Measurements from ENCODE around the gene ASB1.

Gene ASB1

DNA sequence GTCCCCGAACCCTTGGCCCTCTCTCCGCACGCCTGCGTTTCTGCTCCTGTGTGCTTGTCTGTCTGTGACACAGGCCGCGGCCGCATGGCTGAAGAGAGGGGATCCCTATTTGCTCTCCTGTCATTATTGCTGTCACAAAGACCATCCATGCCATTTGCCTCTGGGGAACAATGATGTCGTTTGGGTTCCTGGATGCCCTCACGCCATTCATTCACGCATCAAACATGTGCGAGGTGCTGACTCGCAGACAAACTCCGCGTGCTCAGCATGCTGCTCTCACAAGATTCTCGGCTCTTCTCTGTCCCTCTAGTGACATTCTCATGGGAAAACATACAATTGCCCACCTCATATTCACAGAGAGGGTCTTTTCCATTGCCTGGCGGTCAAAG, 67.8 kb downstream of the ASB1 start:
- no peak for DNase-seq (ENCODE audit: low spot score)

DNA sequence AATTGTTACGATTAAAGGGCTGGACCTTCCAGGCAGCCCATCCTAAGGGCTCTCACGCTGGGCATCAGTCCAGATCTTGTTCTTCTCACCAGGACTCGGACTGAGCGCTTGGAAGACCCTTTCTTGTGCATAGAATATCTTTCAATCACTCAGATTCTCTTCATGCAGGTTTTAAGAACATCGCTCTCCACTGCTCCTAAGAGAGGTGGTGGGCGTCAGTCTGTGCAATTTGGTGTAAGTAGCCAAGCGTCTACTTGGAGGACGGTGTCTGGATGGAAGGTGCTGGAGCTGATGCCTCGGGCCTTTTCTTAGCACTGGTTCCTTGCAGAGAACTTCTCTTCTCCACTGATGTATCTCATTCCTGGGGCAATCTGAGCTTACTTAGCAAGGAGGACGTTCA, 68.7 kb downstream of the ASB1 start:
- no peak for DNase-seq (ENCODE audit: low spot score)

DNA sequence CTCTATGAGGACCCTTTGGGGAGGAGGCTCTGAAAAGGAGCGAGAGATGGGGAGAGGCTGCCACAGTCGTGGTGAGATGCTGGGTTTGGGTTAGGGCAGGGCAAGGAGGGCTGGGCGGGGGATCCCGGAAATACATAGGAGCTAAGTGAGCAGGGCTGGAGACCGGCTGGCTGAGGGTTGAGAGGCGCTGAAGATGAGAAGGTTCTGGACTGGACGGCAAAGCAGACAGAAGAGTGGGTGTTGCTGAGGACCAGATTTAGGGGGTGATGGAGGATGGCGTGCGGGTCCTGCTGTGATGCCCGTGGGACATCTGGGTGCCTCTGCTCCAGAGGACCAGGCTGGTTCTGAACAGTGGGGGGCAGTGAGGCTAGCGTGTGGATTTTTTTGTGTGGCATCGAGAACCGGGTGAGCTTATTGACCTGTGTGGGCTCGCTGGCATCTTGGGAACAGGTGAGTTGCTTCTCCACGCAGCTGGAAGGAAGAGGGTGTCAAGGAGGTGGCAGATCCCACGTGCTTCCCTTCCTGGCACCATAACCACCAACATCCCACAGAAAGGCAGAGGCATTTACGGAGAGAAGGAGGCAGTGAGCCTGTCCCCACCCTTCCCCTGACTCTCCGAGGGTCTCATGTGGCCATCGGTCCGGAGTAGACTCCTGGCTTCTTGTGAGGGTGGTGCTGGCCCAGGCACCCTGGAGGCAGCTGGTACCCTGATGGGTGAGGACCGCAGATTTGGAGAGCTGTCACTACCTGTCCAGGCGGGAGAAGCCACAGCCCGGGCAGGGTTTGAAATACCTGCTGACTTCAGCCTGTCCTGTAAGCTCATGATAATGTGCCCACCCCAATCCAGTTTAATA, 70.3 kb downstream of the ASB1 start:
- no peak for DNase-seq (ENCODE audit: low spot score)

DNA sequence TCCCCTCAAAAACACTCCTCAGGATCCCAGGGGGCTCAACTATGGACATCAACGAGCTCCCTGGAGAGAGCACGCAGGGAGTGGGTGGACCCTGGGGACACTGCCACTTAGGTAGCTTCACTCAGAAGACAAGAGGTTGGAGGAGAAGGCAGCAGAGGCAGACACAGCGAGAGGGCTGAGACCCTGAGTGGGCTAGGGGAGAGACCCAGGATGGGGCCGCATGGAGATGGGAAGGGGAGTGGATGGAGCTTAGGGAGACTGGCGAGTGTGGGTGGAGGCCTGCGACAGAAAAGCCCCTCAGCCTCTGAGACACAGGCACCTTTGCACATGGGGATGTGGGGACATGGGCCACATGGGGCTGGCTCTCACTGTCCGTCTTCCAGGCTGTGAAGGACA, 70.9 kb downstream of the ASB1 start:
- DNase-seq (ENCODE audit: low spot score): no peak

DNA sequence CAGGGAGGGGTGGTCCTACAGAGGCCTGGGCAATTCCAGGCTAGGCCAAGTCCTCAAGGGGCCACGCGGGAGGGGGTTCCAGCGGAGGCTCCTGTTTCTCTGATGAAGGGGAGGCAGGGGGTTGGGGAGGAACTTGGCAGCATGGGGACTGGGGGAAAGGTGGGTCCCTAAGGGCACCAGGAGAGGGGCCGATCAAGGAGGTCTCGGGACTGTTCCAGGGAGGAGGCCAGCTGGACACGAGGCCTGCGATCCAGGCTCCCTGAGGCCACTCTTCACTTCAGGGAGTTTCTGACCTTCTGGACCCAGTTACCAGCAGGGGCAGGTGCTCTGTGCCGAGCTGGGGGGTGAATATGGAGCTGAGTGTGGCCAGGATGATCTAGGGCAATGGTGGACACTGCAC, 71.5 kb downstream of the ASB1 start:
- DNase-seq (ENCODE audit: low spot score): no peak

DNA sequence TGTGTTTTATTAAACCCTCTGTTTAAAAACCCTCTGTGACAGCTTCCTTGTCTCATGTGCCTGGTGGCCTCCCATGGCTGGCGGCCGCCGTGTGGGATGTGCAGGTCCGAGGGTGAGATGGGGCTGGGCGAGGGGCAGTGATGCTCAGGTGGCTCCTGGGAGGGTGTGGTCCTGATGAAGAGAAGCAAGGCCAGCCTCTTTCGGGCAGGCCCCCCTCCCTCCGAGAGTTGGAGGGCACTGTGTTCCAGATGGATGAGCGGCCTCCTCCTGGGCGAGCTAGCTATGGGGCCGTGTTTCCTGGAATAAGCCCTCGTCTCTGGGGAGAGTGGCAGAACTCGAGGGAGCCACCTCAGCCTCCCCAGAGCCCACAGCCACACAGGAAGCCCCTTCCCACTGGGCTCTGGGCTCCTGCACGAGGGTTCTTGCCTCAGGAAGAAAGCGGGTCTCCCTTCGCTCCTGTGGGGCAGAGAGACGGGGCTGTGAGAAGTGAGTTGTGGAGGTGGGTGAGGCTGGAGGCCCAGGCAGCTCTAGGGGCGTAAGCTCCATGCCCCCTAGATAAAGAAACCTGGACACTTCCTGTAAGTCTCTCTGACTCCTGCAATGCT, 72.1 kb downstream of the ASB1 start:
- DNase-seq (ENCODE audit: low spot score): no peak

DNA sequence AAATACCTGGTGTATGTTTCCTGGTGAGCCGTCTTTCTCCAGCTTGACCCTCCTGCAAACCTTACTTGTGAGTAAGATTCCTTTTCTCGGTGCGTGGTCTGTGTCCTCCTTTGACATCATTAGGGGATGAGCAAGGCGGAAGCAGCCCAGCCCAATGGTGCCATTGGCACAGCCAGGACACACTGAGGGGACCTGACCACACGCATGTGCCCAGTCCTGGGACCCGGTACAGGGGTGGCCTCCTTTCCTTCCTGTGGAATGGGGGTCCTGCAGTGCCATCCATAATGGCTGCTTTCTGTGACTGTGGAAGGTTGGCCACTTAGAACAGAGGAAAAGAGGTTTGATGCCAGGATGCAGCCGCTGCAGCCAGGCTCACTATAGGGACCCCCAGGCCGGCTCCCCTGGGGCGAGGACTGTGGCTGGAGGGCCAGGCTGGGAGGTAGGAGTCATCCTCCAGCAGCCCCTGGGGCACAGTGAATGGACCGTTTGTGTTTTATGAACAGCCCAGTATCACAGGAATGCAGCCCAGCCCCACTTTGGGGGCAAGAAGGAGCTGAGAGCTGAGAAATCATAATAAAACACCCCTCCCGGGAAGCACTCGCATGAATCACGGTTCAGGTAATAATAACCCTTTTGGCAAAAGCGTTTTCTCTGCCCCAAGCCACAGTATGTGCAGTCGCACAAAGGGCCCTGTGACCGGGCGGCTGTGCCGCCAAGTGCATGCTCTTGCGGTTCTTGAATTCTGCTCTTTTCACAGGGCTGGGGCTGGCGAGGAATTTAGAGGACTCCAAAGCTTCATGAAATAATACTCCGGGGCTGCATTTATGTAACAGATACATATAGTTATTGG, 73.2 kb downstream of the ASB1 start:
- DNase-seq (ENCODE audit: low spot score): no peak

DNA sequence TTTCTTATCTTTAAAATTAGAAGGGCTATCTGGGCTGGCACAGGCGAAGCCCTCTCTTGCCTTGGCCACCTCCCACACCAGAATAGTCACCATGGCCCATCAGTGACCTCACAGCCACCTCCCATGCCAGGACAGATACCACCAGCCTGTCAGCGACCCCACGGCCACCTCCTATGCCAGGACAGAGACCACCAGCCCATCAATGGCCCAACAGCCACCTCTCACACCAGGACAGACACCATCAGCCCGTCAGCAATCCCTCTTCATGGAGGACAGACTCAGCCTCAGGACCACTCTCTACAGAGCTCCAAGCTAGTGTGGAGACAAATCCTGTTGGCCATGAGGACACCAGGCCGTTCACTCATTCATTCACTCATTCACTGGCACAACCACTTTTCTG, 74.6 kb downstream of the ASB1 start:
- no peak for DNase-seq (ENCODE audit: low spot score)
